ENCODE measurements around the gene KCTD3. TPM values are rescaled to one million over a fixed set of nuclear protein-coding genes. Genes with fewer than 3 reads are reported as not detected.
A peak's percentile ranks its signal among the peaks of the same experiment; 100 is the strongest.

The KCTD3 gene
- total RNA-seq, 3 donors from 2014 or later, result 60.8 to 100.0 (median 87.8) TPM

DNA sequence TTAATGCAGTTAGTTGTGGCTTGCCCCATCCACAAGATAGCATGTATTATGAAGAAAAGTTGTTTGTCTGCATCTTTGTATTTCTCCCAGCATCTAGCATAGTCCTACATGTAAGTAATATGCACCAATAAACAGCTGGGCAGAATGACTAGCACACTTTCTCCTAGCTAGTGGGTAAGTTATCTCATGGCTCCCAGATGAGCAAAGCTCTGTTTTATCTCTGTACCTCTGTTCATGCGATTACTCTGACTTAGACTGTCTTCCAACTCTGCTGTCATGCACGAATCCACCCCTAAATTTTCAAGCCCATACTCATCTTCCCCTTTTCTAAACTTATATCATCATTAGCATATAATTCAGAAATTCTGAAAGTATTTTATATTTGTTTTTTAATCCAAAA, 37.5 kb upstream of the KCTD3 start:
- Histone ChIP-seq H3K36me3 (no peaks in the 10 kb centered on the region), H3K9me3 (no peaks in the 10 kb centered on the region), H3K4me3 (no peak overlapping the region), H3K27ac (no peak overlapping the region), H3K27me3 (no peaks in the 10 kb centered on the region), H3K4me1 (no peaks in the 10 kb centered on the region)
- no peak for DNase-seq (ENCODE audit: low spot score in 2 of 2)
- TF ChIP-seq POLR2AphosphoS5 (IDR thresholded peaks at IDR 0.05) (no peak), POLR2A (IDR thresholded peaks at IDR 0.05) (no peak), CTCF (IDR thresholded peaks at IDR 0.05) (no peak)
- intact Hi-C loops (cut with DNase I; ENCODE audit: low total_unique reads), result no loop called here

GRCh38 chr1:215530401-215530984, 36.6 kb upstream of the KCTD3 start:
- Histone ChIP-seq H3K27ac (no peak overlapping the region), H3K36me3 (no peaks in the 10 kb centered on the region), H3K27me3 (no peaks in the 10 kb centered on the region), H3K4me3 (no peak overlapping the region), H3K4me1 (no peaks in the 10 kb centered on the region), H3K9me3 (no peaks in the 10 kb centered on the region)
- intact Hi-C loops (cut with DNase I; ENCODE audit: low total_unique reads), result no loop called here
- TF ChIP-seq POLR2A (IDR thresholded peaks at IDR 0.05) (no peak), CTCF (IDR thresholded peaks at IDR 0.05) (no peak), POLR2AphosphoS5 (IDR thresholded peaks at IDR 0.05) (no peak)
- DNase-seq (ENCODE audit: low spot score in 2 of 2), result no peak

- Histone ChIP-seq H3K36me3 (no peaks in the 10 kb centered on the region), H3K27me3 (no peaks in the 10 kb centered on the region), H3K4me3 (no peak overlapping the region), H3K9me3 (peaks cover 0 to 5% of the 10 kb centered on the region in 2 donors), H3K27ac (peak overlapping the region; percentile 15 to 46), H3K4me1 (peaks cover 0 to 3% of the 10 kb centered on the region in 2 donors)
- TF ChIP-seq POLR2A (IDR thresholded peaks at IDR 0.05) (no peak), POLR2AphosphoS5 (IDR thresholded peaks at IDR 0.05) (peak in 1 of 3 donors; percentile 26)
- intact Hi-C loops (cut with DNase I; ENCODE audit: low total_unique reads), result no loop called here
- DNase-seq (ENCODE audit: low spot score in 2 of 2), result peak; percentile 60 to 64
Measured at GRCh38 chr1:215539803-215540570, 27.1 kb upstream of the KCTD3 start.

DNA sequence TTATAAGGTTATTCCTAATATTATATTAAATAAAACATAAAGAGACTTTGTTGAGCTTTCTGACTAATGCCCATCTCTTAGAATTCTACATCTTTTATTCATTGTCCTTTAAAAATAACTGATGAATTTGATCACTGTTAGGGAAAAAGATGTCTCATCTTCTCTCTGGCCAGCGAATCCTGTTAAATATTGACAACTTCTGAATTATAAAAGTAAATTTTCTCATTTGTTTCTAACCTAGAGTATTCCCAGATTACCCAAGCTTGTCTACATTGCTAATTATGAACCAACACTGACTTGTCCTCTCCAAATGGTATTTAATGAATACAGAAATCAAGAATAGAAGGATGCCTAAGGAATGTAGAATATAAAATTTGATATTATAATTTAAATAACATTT, 24.8 kb upstream of the KCTD3 start:
- intact Hi-C loops (cut with DNase I; ENCODE audit: low total_unique reads), result no loop called here
- H3K27ac ChIP-seq, result no peak overlapping the region
- H3K4me1 ChIP-seq, result peaks cover 0 to 3% of the 10 kb centered on the region in 2 donors
- H3K27me3 ChIP-seq, result no peaks in the 10 kb centered on the region
- peaks cover 0 to 5% of the 10 kb centered on the region in 2 donors for H3K9me3 ChIP-seq
- H3K36me3 ChIP-seq, result no peaks in the 10 kb centered on the region
- H3K4me3 ChIP-seq, result no peak overlapping the region
- DNase-seq (ENCODE audit: low spot score in 2 of 2), result no peak
- TF ChIP-seq CTCF (IDR thresholded peaks at IDR 0.05) (no peak), POLR2A (IDR thresholded peaks at IDR 0.05) (no peak), POLR2AphosphoS5 (IDR thresholded peaks at IDR 0.05) (no peak)

- H3K27ac ChIP-seq, result peak overlapping the region; percentile 43 to 60
- peak in 1 of 2 donors; percentile 23 for DNase-seq (ENCODE audit: low spot score in 2 of 2)
- peaks cover 0 to 5% of the 10 kb centered on the region in 2 donors for H3K9me3 ChIP-seq
- H3K27me3 ChIP-seq, result no peaks in the 10 kb centered on the region
- H3K4me3 ChIP-seq, result no peak overlapping the region
- H3K36me3 ChIP-seq, result no peaks in the 10 kb centered on the region
- H3K4me1 ChIP-seq, result peaks cover 0 to 3% of the 10 kb centered on the region in 2 donors
- no peak for TF ChIP-seq CTCF (IDR thresholded peaks at IDR 0.05)
- no peak for TF ChIP-seq POLR2A (IDR thresholded peaks at IDR 0.05)
- TF ChIP-seq POLR2AphosphoS5 (IDR thresholded peaks at IDR 0.05), result no peak
- intact Hi-C loops (cut with DNase I; ENCODE audit: low total_unique reads), result no loop called here
Measured at GRCh38 chr1:215543191-215543606, 23.9 kb upstream of the KCTD3 start.
